HEK293 (cell line): ENCODE measurements around the gene COPZ1.
A peak's percentile ranks its signal among the peaks of the same experiment; 100 is the strongest.

Experiments used
- CTCF ChIA-PET: fragments of 350-600 bp; formaldehyde crosslinking; extraction: SDS; loops from one replicate; lab custom pipeline; 2021; ENCODE audit warnings: antibody characterized with exemption; lab: Yijun Ruan, JAX
- POLR2A ChIA-PET: fragments of 300-600 bp; formaldehyde crosslinking; extraction: SDS; loops from one replicate; lab custom pipeline; 2020; ENCODE audit warnings: antibody characterized with exemption, inconsistent platforms; lab: Yijun Ruan, JAX
- H3K27ac ChIP-seq: fragments of 200-500 bp; sonication (Bioruptor generic); 2 replicates; pipeline ENCODE4 v1.5.1; 2014; ENCODE audit warnings: low read depth, low read length, control low read depth, inconsistent platforms; ENCODE audit errors: extremely low read depth
- H3K36me3 ChIP-seq, 2 experiments: fragments of 200-500 bp in 1 of 2; sonication (Bioruptor generic) in 1 of 2; 1 replicate in 1 of 2; 2 replicates in 1 of 2; pipeline ENCODE4 v1.5.1; 2014 to 2017; ENCODE audit warnings: inconsistent platforms in 2 of 2, low read length in 2 of 2; ENCODE audit not compliant: control insufficient read depth in 2 of 2, insufficient read depth in 1 of 2
- H3K4me1 ChIP-seq: fragments of 200-500 bp; sonication (Bioruptor generic); 2 replicates; pipeline ENCODE4 v1.5.1; 2014; ENCODE audit warnings: mild to moderate bottlenecking, low read length, inconsistent platforms; ENCODE audit not compliant: control insufficient read depth, insufficient read depth
- H3K4me3 ChIP-seq: 2 replicates; pipeline ENCODE4 v1.5.1; 2011; ENCODE audit warnings: low read depth, mild to moderate bottlenecking, control low read depth, low read length, moderate library complexity
- H3K9me3 ChIP-seq: fragments of 200-500 bp; sonication (Bioruptor generic); 2 replicates; pipeline ENCODE4 v1.5.1; 2014; ENCODE audit warnings: low read depth, low read length, inconsistent platforms; ENCODE audit not compliant: control insufficient read depth, insufficient read depth
- GFI1B ChIP-seq: fragments of 450-650 bp; formaldehyde crosslinking; IDR thresholded peaks from 2 replicates; pipeline ENCODE4 v1.5.1; 2016; ENCODE audit warnings: missing biosample characterization, missing genetic modification characterization
- PATZ1 ChIP-seq: fragments of 450-650 bp; formaldehyde crosslinking; IDR thresholded peaks from 2 replicates; pipeline ENCODE4 v1.5.1; 2016; ENCODE audit warnings: missing biosample characterization, missing genetic modification characterization
- PRDM1 ChIP-seq: fragments of 450-650 bp; formaldehyde crosslinking; IDR thresholded peaks from 2 replicates; pipeline ENCODE4; 2016; ENCODE audit warnings: missing biosample characterization, missing genetic modification characterization
- PRDM6 ChIP-seq: fragments of 450-650 bp; formaldehyde crosslinking; IDR thresholded peaks from 2 replicates; pipeline ENCODE4 v1.5.1; 2017; ENCODE audit warnings: missing biosample characterization, missing genetic modification characterization
- REST ChIP-seq: fragments of 450-650 bp; formaldehyde crosslinking; IDR thresholded peaks from 2 replicates; pipeline ENCODE4 v1.5.1; 2016; ENCODE audit warnings: missing biosample characterization, missing genetic modification characterization
- SALL2 ChIP-seq: fragments of 450-650 bp; formaldehyde crosslinking; IDR thresholded peaks from 2 replicates; pipeline ENCODE4 v1.5.0; 2017; ENCODE audit warnings: missing biosample characterization, mild to moderate bottlenecking, missing genetic modification characterization, borderline replicate concordance
- ZBTB17 ChIP-seq: fragments of 450-650 bp; formaldehyde crosslinking; IDR thresholded peaks from 2 replicates; pipeline ENCODE4 v1.5.1; 2016; ENCODE audit warnings: missing biosample characterization, missing genetic modification characterization
- ZNF184 ChIP-seq: fragments of 450-650 bp; IDR thresholded peaks from 2 replicates; pipeline ENCODE4 v1.5.1; 2018; ENCODE audit warnings: missing biosample characterization, mild to moderate bottlenecking, missing genetic modification characterization
- ZNF37A ChIP-seq: fragments of 450-650 bp; IDR thresholded peaks from 2 replicates; pipeline ENCODE4 v1.5.1; 2018; ENCODE audit warnings: missing biosample characterization, missing genetic modification characterization
- ZNF423 ChIP-seq: fragments of 450-650 bp; formaldehyde crosslinking; IDR thresholded peaks from 2 replicates; pipeline ENCODE4 v1.5.1; 2016; ENCODE audit warnings: missing biosample characterization, missing genetic modification characterization
- ZNF473 ChIP-seq: fragments of 450-650 bp; formaldehyde crosslinking; IDR thresholded peaks from 2 replicates; pipeline ENCODE4 v1.5.1; 2017; ENCODE audit warnings: missing biosample characterization, missing genetic modification characterization
- ZNF514 ChIP-seq: fragments of 450-650 bp; formaldehyde crosslinking; IDR thresholded peaks from 2 replicates; pipeline ENCODE4 v1.5.1; 2016; ENCODE audit warnings: missing biosample characterization, missing genetic modification characterization
- ZNF843 ChIP-seq: fragments of 450-650 bp; formaldehyde crosslinking; IDR thresholded peaks from 2 replicates; pipeline ENCODE4 v1.5.1; 2016; ENCODE audit warnings: missing biosample characterization, missing genetic modification characterization
- ZSCAN4 ChIP-seq: fragments of 450-650 bp; formaldehyde crosslinking; IDR thresholded peaks from 2 replicates; pipeline ENCODE4 v1.5.1; 2017; ENCODE audit warnings: missing biosample characterization, missing genetic modification characterization

COPZ1 gene

GRCh38 chr12:54355104-54355815 is 30.3 kb downstream of the COPZ1 start (continued):
- TF ChIP-seq ZBTB17 (tag by site-specific recombination) (no peak), PRDM1 (tag by site-specific recombination) (0 out of 2 replicates have a peak, but pooled peaks have one; percentile 21), ZNF473 (tag by site-specific recombination) (no peak), ZNF184 (tag by site-specific recombination) (no peak), ZNF37A (tag by site-specific recombination) (no peak), PATZ1 (tag by site-specific recombination) (no peak), ZNF423 (tag by site-specific recombination) (no peak), PRDM6 (no peak), SALL2 (tag by site-specific recombination) (no peak), ZSCAN4 (tag by site-specific recombination) (peak; percentile 58), ZNF843 (tag by site-specific recombination) (no peak)

GRCh38 chr12:54356228-54356627 is 31.3 kb downstream of the COPZ1 start:
- Histone ChIP-seq H3K27ac (no peak overlapping the region), H3K9me3 (no peaks in the 10 kb centered on the region)
- CTCF ChIA-PET: interaction anchor here (0.5 to 8.8 kb wide), 10 partner anchors 9 to 418 kb away, joined by 3 to 137 read pairs (median 6); partner anchors contain the start of gene COPZ1
- TF ChIP-seq ZNF514 (tag by site-specific recombination) (no peak), GFI1B (tag by site-specific recombination) (no peak), REST (tag by site-specific recombination) (peak; percentile 44; the same call in 1 of the 2 replicates)
- TF ChIP-seq, all 188 proteins: peak for 1
- peaks cover 0 to 4% of the 10 kb centered on the region in 2 experiments; a peak in 1 of 3 replicates for H3K36me3 ChIP-seq
- no peak overlapping the region for H3K4me3 ChIP-seq
- peaks cover 30% of the 10 kb centered on the region for H3K4me1 ChIP-seq
- POLR2A ChIA-PET: interaction anchor here (0.9 kb wide), 1 partner anchor 31 kb away, joined by 4 read pairs; the partner anchor contains the start of gene COPZ1
